Liver (tissue), 3 donors: ENCODE data around the gene NDUFV2.

Source experiments
- CTCF ChIP-seq: fragments of 150-350 bp; IDR thresholded peaks from 2 replicates; pipeline ENCODE4 v1.5.1; 2017; ENCODE audit warnings: improper control_type of control experiment, low read depth, low read length; ENCODE audit not compliant: missing input control
- EGR1 ChIP-seq, 2 donors: IDR thresholded peaks; 2 replicates each; pipeline ENCODE4 v1.6.1; 2016 to 2018; ENCODE audit warnings: antibody characterized with exemption in 2 of 2, low read depth in 2 of 2
- FOXA1 ChIP-seq: IDR thresholded peaks from 2 replicates; pipeline ENCODE4 v1.6.1; 2016; ENCODE audit warnings: antibody characterized with exemption
- JUND ChIP-seq, 2 donors: IDR thresholded peaks; 2 replicates each; pipeline ENCODE4 v1.6.1; 2016; ENCODE audit warnings: antibody characterized with exemption in 2 of 2
- MAX ChIP-seq: IDR thresholded peaks from 2 replicates; pipeline ENCODE4 v1.6.1; 2016; ENCODE audit warnings: antibody characterized with exemption
- RAD21 ChIP-seq, 2 donors: IDR thresholded peaks; 2 replicates each; pipeline ENCODE4 v1.6.1; 2016; ENCODE audit warnings: antibody characterized with exemption in 2 of 2, mild to moderate bottlenecking in 2 of 2
- TAF1 ChIP-seq: conservative IDR thresholded peaks from 2 replicates; pipeline ENCODE4 v1.6.1; 2016; ENCODE audit warnings: antibody characterized with exemption, mild to moderate bottlenecking
- donor health status: healthy.
- donor health status: healthy.

GRCh38 chr18:9095297-9096006 lies 7.0 kb upstream of the NDUFV2 start:
- TF ChIP-seq EGR1 (IDR thresholded peaks at IDR 0.05; ENCODE audit: low read depth in 2 of 2) (no peak), CTCF (no peak), MAX (no peak), FOXA1 (no peak), TAF1 (no peak), JUND (IDR thresholded peaks at IDR 0.05) (no peak), RAD21 (IDR thresholded peaks at IDR 0.05) (no peak)
